H1 (cell line): ENCODE data around the gene UHRF1.

Source experiments
- BRCA1 ChIP-seq: IDR thresholded peaks from 2 replicates; pipeline ENCODE4 v1.6.1; 2012; ENCODE audit warnings: low read depth, low read length, improper control_type of control experiment
- EP300 ChIP-seq, 2 experiments: IDR thresholded peaks; 1 replicate in 1 of 2; 2 replicates in 1 of 2; pipeline ENCODE4 v1.6.1; 2011 to 2012; ENCODE audit warnings: low read depth in 2 of 2, low read length in 2 of 2, mild to moderate bottlenecking in 2 of 2, borderline replicate concordance in 1 of 2, inconsistent platforms in 1 of 2, moderate library complexity in 1 of 2
- POLR2AphosphoS5 ChIP-seq: IDR thresholded peaks from 2 replicates; pipeline ENCODE4 v1.6.1; 2011; ENCODE audit warnings: low read depth, low read length
- RAD21 ChIP-seq, 2 experiments: IDR thresholded peaks in 1 of 2; conservative IDR thresholded peaks in 1 of 2; 2 replicates each; pipeline ENCODE4 v1.6.1; 2011; ENCODE audit warnings: low read depth in 2 of 2, low read length in 2 of 2, improper control_type of control experiment in 1 of 2, inconsistent platforms in 1 of 2, mild to moderate bottlenecking in 1 of 2, moderate library complexity in 1 of 2
- RNF2 ChIP-seq: fragments of 200-900, 300-1000 bp; sonication (generic); IDR thresholded peaks from 2 replicates; pipeline ENCODE4 v1.7.1; 2016; ENCODE audit warnings: borderline replicate concordance, low read depth, mild to moderate bottlenecking, antibody characterized with exemption, low read length; ENCODE audit not compliant: poor library complexity, severe bottlenecking; ENCODE audit errors: missing control alignments
- TF ChIP-seq, protein P1 (sequence below), 3 experiments: IDR thresholded peaks; 1 replicate in 2 of 3; 2 replicates in 1 of 3; pipeline versions ENCODE4 v1.5.1 to v1.6.1; 2011; ENCODE audit warnings: low read length in 3 of 3, mild to moderate bottlenecking in 3 of 3, inconsistent platforms in 2 of 3, low read depth in 1 of 3, moderate library complexity in 1 of 3; ENCODE audit not compliant: insufficient read depth in 1 of 3; ENCODE audit errors: control extremely low read depth in 1 of 3
- TF ChIP-seq, protein P2 (sequence below): IDR thresholded peaks from 2 replicates; pipeline ENCODE4 v1.6.1; 2011; ENCODE audit warnings: low read length, improper control_type of control experiment

DNA sequence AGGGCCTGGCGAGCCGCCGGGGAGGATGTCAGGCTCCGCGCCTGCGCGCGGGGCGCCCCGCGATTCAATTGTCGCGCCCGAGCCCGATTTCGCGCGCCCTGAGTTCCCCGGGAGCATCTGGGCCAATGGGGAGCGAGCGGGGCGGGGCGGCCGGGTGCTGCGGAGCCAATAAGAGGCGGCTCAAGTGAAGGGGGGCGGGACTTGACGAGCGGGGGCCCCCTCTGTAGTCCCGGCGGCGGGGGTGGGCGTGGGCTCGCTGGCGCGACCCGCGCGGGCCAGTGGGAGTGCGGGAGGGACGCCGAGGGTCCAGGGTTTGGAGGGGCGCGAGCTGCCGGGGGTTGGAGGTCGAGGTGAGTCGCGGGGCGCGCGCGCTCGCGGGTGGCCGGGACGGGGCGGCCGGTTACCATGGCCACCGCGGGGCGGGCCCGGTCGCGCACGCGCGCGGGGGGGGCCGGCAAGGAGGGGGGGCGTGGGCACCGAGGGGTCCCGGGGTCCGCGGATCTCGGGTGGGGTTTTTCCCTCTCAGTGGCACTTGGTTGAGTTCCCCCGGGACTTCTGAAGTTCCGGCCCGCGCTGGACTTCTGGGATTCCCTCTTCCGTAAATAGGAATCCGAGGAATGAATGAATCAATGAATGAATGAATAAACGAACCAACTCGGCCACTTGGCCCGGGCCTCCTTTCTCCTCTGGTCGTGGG, 744 bp downstream of the UHRF1 start:
- TF ChIP-seq, protein P1, sequence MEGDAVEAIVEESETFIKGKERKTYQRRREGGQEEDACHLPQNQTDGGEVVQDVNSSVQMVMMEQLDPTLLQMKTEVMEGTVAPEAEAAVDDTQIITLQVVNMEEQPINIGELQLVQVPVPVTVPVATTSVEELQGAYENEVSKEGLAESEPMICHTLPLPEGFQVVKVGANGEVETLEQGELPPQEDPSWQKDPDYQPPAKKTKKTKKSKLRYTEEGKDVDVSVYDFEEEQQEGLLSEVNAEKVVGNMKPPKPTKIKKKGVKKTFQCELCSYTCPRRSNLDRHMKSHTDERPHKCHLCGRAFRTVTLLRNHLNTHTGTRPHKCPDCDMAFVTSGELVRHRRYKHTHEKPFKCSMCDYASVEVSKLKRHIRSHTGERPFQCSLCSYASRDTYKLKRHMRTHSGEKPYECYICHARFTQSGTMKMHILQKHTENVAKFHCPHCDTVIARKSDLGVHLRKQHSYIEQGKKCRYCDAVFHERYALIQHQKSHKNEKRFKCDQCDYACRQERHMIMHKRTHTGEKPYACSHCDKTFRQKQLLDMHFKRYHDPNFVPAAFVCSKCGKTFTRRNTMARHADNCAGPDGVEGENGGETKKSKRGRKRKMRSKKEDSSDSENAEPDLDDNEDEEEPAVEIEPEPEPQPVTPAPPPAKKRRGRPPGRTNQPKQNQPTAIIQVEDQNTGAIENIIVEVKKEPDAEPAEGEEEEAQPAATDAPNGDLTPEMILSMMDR (IDR thresholded peaks at IDR 0.05; ENCODE audit: control extremely low read depth in 1 of 3, insufficient read depth in 1 of 3, low read depth in 1 of 3, low read length in 3 of 3), result no peak
- TF ChIP-seq, protein P2, sequence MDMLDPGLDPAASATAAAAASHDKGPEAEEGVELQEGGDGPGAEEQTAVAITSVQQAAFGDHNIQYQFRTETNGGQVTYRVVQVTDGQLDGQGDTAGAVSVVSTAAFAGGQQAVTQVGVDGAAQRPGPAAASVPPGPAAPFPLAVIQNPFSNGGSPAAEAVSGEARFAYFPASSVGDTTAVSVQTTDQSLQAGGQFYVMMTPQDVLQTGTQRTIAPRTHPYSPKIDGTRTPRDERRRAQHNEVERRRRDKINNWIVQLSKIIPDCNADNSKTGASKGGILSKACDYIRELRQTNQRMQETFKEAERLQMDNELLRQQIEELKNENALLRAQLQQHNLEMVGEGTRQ, result no peak
- no peak for TF ChIP-seq BRCA1
- no peak for TF ChIP-seq RNF2
- TF ChIP-seq EP300 (IDR thresholded peaks at IDR 0.05; ENCODE audit: borderline replicate concordance in 1 of 2, low read depth in 2 of 2, low read length in 2 of 2), result no peak
- TF ChIP-seq RAD21 (IDR thresholded peaks at IDR 0.05 in 1 of 2, conservative IDR thresholded peaks at IDR 0.05 in 1 of 2; ENCODE audit: low read depth in 2 of 2, low read length in 2 of 2), result no peak
- no peak for TF ChIP-seq POLR2AphosphoS5
